K562 (cell line): ENCODE measurements around the gene RDH13. TPM values are rescaled to one million over a fixed set of nuclear protein-coding genes. Genes with fewer than 3 reads are reported as not detected.

Experiments
- ATAC-seq: fragments of 200-7000 bp; cut with Tn5 transposase; 3 replicates; pipeline ENCODE4 v1.9.1; 2020; ENCODE audit warnings: moderate library complexity
- BruUV-seq: library from RNA; stranded (reverse); fragments of 400-500 nt; replicated peaks from 2 replicates; lab custom pipeline; 2021; lab: Mats Ljungman, UMichigan
- CTCF ChIA-PET: fragments of 300-600 bp; formaldehyde crosslinking; extraction: SDS; loops from one replicate; lab custom pipeline; 2021; ENCODE audit warnings: low intra/inter-chr PET ratio; lab: Yijun Ruan, JAX
- POLR2A ChIA-PET: fragments of 300-600, 350-650 bp; sonication (Branson Sonifier 250); formaldehyde crosslinking; extraction: SDS; loops from one replicate; lab custom pipeline; 2021; ENCODE audit warnings: antibody characterized with exemption, inconsistent platforms; lab: Yijun Ruan, JAX
- DNase-seq, 4 experiments: peaks; one replicate each; pipeline versions ENCODE4 v3.0.0 to v3.0.0-alpha.2; 2011 to 2018; ENCODE audit warnings: low spot score in 3 of 4, mixed read lengths in 3 of 4; ENCODE audit errors: extremely low read depth in 1 of 4
- FAIRE-seq: peaks from 2 replicates; lab custom pipeline; 2011; peaks lifted over from hg19 to GRCh38; lab: Jason Lieb, UNC
- H2AFZ ChIP-seq: 2 replicates; pipeline ENCODE4 v1.6.0; 2011; ENCODE audit warnings: low read depth, low read length, control low read depth, inconsistent platforms
- H3K27ac ChIP-seq: fragments of 200-600 bp; 3 replicates; pipeline ENCODE4 v1.8.0; 2011; ENCODE audit warnings: low read depth, mild to moderate bottlenecking, control low read depth, inconsistent platforms, low read length, moderate library complexity, mixed read lengths; ENCODE audit errors: extremely low read depth
- H3K27me3 ChIP-seq, 2 experiments: fragments of 300-600 bp in 1 of 2; 2 replicates in 1 of 2; 3 replicates in 1 of 2; pipeline versions ENCODE4 v1.6.0 to v1.8.0; 2011; ENCODE audit warnings: inconsistent platforms in 2 of 2, low read length in 2 of 2, mild to moderate bottlenecking in 1 of 2, mixed read lengths in 1 of 2, moderate library complexity in 1 of 2; ENCODE audit not compliant: control insufficient read depth in 2 of 2, insufficient read depth in 2 of 2
- H3K36me3 ChIP-seq: fragments of 300-600 bp; 3 replicates; pipeline ENCODE4 v1.8.0; 2011; ENCODE audit warnings: mild to moderate bottlenecking, low read length, inconsistent platforms; ENCODE audit not compliant: control insufficient read depth, insufficient read depth
- H3K4me1 ChIP-seq, 2 experiments: fragments of 200-600 bp in 1 of 2; replicated peaks in 1 of 2; 2 replicates in 1 of 2; 3 replicates in 1 of 2; pipeline versions ENCODE4 v1.5.1 to v1.8.0; 2011; ENCODE audit warnings: inconsistent platforms in 2 of 2, low read length in 2 of 2, mild to moderate bottlenecking in 1 of 2, mixed read lengths in 1 of 2, moderate library complexity in 1 of 2; ENCODE audit not compliant: control insufficient read depth in 2 of 2, insufficient read depth in 2 of 2
- H3K4me2 ChIP-seq: 2 replicates; pipeline ENCODE4 v1.6.1; 2011; ENCODE audit warnings: low read length, control low read depth, inconsistent platforms, mixed read lengths; ENCODE audit not compliant: insufficient read depth
- H3K4me3 ChIP-seq: fragments of 200-600 bp; sonication (generic), shearing (Covaris generic); 2 replicates; pipeline ENCODE4 v1.5.1; 2016; ENCODE audit warnings: control low read depth, inconsistent platforms
- H3K79me2 ChIP-seq: fragments of 200-600 bp; 3 replicates; pipeline ENCODE4 v1.8.0; 2011; ENCODE audit warnings: low read length, inconsistent platforms; ENCODE audit not compliant: control insufficient read depth, insufficient read depth
- H3K9ac ChIP-seq, 2 experiments: 2 replicates each; pipeline versions ENCODE4 v1.6.0 to v1.6.1; 2011; ENCODE audit warnings: low read depth in 2 of 2, low read length in 2 of 2, control low read depth in 1 of 2, inconsistent platforms in 1 of 2, mild to moderate bottlenecking in 1 of 2, mixed read lengths in 1 of 2; ENCODE audit not compliant: insufficient read depth in 1 of 2
- H3K9me1 ChIP-seq: one replicate; pipeline ENCODE4 v1.6.0; 2011; ENCODE audit warnings: inconsistent platforms, mild to moderate bottlenecking, low read length, moderate library complexity; ENCODE audit not compliant: control insufficient read depth, insufficient read depth
- H3K9me3 ChIP-seq: replicated peaks from 2 replicates; pipeline ENCODE4 v1.5.1; 2011; ENCODE audit warnings: low read depth, low read length, inconsistent platforms; ENCODE audit not compliant: control insufficient read depth, insufficient read depth
- H4K20me1 ChIP-seq: replicated peaks from 2 replicates; pipeline ENCODE4 v1.6.1; 2011; ENCODE audit warnings: low read length, inconsistent platforms, mixed read lengths; ENCODE audit not compliant: control insufficient read depth, insufficient read depth
- AFF4 ChIP-seq: sonication (generic); formaldehyde crosslinking; IDR thresholded peaks from 2 replicates; pipeline ENCODE4 v1.8.0; 2023; ENCODE audit warnings: mild to moderate bottlenecking, missing genetic modification reagents
- POLR2G ChIP-seq: fragments of 200-400 bp; formaldehyde crosslinking; IDR thresholded peaks from 2 replicates; pipeline ENCODE4 v1.6.1; 2017; ENCODE audit warnings: low read depth, mild to moderate bottlenecking, antibody characterized with exemption, low read length, moderate library complexity
- RBFOX2 ChIP-seq: fragments of 200-400 bp; formaldehyde crosslinking; IDR thresholded peaks from 2 replicates; pipeline ENCODE4 v1.6.1; 2017; ENCODE audit warnings: low read depth, mild to moderate bottlenecking, low read length, moderate library complexity
- SMAD3 ChIP-seq: fragments of 450-650 bp; formaldehyde crosslinking; conservative IDR thresholded peaks from 2 replicates; pipeline ENCODE4 v1.4.0; 2020; ENCODE audit warnings: mild to moderate bottlenecking
- TFAP4 ChIP-seq: sonication (generic); formaldehyde crosslinking; IDR thresholded peaks from 2 replicates; pipeline ENCODE4 v1.8.0; 2022; ENCODE audit warnings: missing genetic modification reagents, mild to moderate bottlenecking, moderate library complexity, borderline replicate concordance
- ZBTB33 ChIP-seq: sonication (generic); formaldehyde crosslinking; IDR thresholded peaks from 2 replicates; pipeline ENCODE4 v1.8.1; 2023; ENCODE audit warnings: mild to moderate bottlenecking, missing genetic modification reagents
- WGBS: fragments of 100-300 bp; shearing (Covaris generic); methylation state at CpG from one replicate; pipeline ENCODE4 v1.1.6; 2016; ENCODE audit warnings: low coverage, mixed read lengths; ENCODE audit not compliant: insufficient coverage; ENCODE audit errors: missing lambda C conversion rate; 5-methylcytosine and 5-hydroxymethylcytosine counted together
- in situ Hi-C: fragments of 300-500 bp; cut with MboI; formaldehyde crosslinking; loops from 4 replicates; pipeline ENCODE4 v1.15.0; 2018; ENCODE audit warnings: inconsistent platforms, mixed read lengths
- intact Hi-C: fragments of 100-400 bp; cut with micrococcal nuclease; formaldehyde crosslinking; loops from 2 replicates; pipeline ENCODE4 v1.14.2; 2022
- polyA plus RNA-seq, 8 experiments: library from polyadenylated mRNA; depleted of rRNA in 4 of 8; stranded (reverse) in 5 of 8; unstranded in 3 of 8; fragments of >200 nt; fragmentation: Nextera tagmentation in 2 of 8; fragmentation: Illumina TruSeq in 1 of 8; extraction: Ambion mirVana in 2 of 8; extraction: Trizol in 1 of 8; gene quantifications; 2 replicates each; pipeline versions ENCODE4 v1.2.1 to v1.2.3, GENCODE V29; 2011 to 2014; ENCODE audit warnings: inconsistent platforms in 1 of 8, missing spikeins in 1 of 8
- total RNA-seq, 7 experiments: library from RNA; depleted of rRNA in 6 of 7; stranded (reverse); fragments of >200 nt in 6 of 7; fragmentation: Illumina TruSeq in 2 of 7; extraction: Trizol in 2 of 7; gene quantifications; 2 replicates each; pipeline versions ENCODE4 v1.2.1 to v1.2.3, GENCODE V29; 2011 to 2021; ENCODE audit warnings: low replicate concordance in 1 of 7
- TF ChIP-seq, protein P1 (sequence below): fragments of 450-650 bp; formaldehyde crosslinking; IDR thresholded peaks from 2 replicates; pipeline ENCODE4 v1.4.0; 2022; ENCODE audit warnings: missing genetic modification characterization

RDH13 gene
- total and polyA plus RNA-seq, 9 of the 15 experiments (the other 6 are each of a cell fraction or from before 2014, with no cell fraction given): 7.5 to 70.3 (median 39.5) TPM

DNA sequence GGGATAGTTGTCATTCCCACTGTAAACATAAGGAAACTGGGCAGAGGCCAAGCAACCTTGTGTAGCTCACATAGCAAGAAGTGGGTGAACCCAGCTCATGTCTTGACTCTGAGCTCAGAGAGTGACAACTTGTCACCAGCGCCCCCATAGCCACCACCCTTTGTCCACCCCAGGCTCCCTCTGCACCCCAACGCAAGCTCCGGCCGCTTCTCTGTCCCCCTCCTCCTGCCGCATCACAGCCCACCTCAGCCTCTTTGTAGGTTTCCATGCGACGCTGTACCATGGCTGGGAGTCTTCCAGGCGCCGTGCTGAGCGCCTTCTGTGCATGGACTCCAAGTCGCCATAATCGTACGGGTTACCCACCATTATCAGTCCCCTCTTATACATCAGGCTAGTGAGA, 28.2 kb downstream of the RDH13 start:
- 0 out of 2 replicates have a peak, but pooled peaks cover 2% of the 10 kb centered on the region for H4K20me1 ChIP-seq
- H2AFZ ChIP-seq: no peak overlapping the region
- no peak for FAIRE-seq
- no peaks in the 10 kb centered on the region for H3K9me3 ChIP-seq
- H3K4me2 ChIP-seq: peak overlapping the region; percentile 69
- peaks cover 28 to 31% of the 10 kb centered on the region in 2 experiments; a peak in 4 of 5 replicates for H3K4me1 ChIP-seq
- no peaks in the 10 kb centered on the region for H3K9me1 ChIP-seq
- 74% methylated on average over 11 of the region's 13 CpGs for WGBS
- H3K36me3 ChIP-seq: peaks cover 45% of the 10 kb centered on the region
- intact Hi-C loops: no loop called here
- in situ Hi-C loops: no loop called here
- BruUV-seq: no TSS peak
- TF ChIP-seq SMAD3 (CRISPR knock-in tag) (no peak), TFAP4 (CRISPR knock-in tag) (peak; percentile 34; the same call in 1 of the 2 replicates), POLR2G (peak; percentile 59), AFF4 (no peak), RBFOX2 (peak; percentile 49; the same call in 1 of the 2 replicates), ZBTB33 (CRISPR knock-in tag) (peak; percentile 21; the same call in 1 of the 2 replicates)
- TF ChIP-seq, protein P1, sequence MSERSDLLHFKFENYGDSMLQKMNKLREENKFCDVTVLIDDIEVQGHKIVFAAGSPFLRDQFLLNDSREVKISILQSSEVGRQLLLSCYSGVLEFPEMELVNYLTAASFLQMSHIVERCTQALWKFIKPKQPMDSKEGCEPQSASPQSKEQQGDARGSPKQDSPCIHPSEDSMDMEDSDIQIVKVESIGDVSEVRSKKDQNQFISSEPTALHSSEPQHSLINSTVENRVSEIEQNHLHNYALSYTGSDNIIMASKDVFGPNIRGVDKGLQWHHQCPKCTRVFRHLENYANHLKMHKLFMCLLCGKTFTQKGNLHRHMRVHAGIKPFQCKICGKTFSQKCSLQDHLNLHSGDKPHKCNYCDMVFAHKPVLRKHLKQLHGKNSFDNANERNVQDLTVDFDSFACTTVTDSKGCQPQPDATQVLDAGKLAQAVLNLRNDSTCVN: no peak
- TF ChIP-seq, all 486 proteins: peak for 4
- ATAC-seq (no peak), DNase-seq (no peak)
- peak overlapping the region; percentile 24; the same call in 1 of the 2 replicates for H3K4me3 ChIP-seq
- no peaks in the 10 kb centered on the region for H3K27me3 ChIP-seq
- peaks cover 92% of the 10 kb centered on the region for H3K79me2 ChIP-seq
- ChIA-PET CTCF (no interaction called here), POLR2A (interaction anchor here (0.5 to 1.8 kb wide), 5 partner anchors 9 to 133 kb away, joined by 3 to 5 read pairs (median 3); no protein-coding TSS in a partner anchor)
- H3K27ac ChIP-seq: peak overlapping the region; percentile 54
- H3K9ac ChIP-seq: peak overlapping the region; percentile 43 to 68; a peak in 3 of 4 replicates
